Fibroblast of lung (primary cell): ENCODE results near the gene TRIM54. TPM values are rescaled to one million over a fixed set of nuclear protein-coding genes. Genes with fewer than 3 reads are reported as not detected.
"Not testable (repeated sequence)": the region's sequence is repeated elsewhere in the genome, so short reads cannot be mapped to it uniquely, and the experiment has no call there.

Experiments used
- DNase-seq, 2 donors: peaks; one replicate each; pipeline versions ENCODE4 v3.0.0 to v3.0.0-alpha.2; 2010; ENCODE audit warnings: low read depth in 2 of 2
- H2AFZ ChIP-seq: 2 replicates; pipeline ENCODE4 v1.5.1; 2012; ENCODE audit warnings: low read length, control low read depth, inconsistent platforms
- H3K27ac ChIP-seq: 2 replicates; pipeline ENCODE4 v1.5.1; 2011; ENCODE audit warnings: low read length, control low read depth; ENCODE audit not compliant: insufficient read depth
- H3K27me3 ChIP-seq: 2 replicates; pipeline ENCODE4 v1.5.1; 2011; ENCODE audit warnings: mild to moderate bottlenecking, low read length; ENCODE audit not compliant: control insufficient read depth, insufficient read depth
- H3K36me3 ChIP-seq: 2 replicates; pipeline ENCODE4 v1.5.1; 2011; ENCODE audit warnings: low read length; ENCODE audit not compliant: control insufficient read depth, insufficient read depth
- H3K4me1 ChIP-seq: 2 replicates; pipeline ENCODE4 v1.5.1; 2011; ENCODE audit warnings: low read length; ENCODE audit not compliant: control insufficient read depth, insufficient read depth; ENCODE audit errors: extremely low read depth
- H3K4me2 ChIP-seq: 2 replicates; pipeline ENCODE4 v1.5.1; 2011; ENCODE audit warnings: low read length, control low read depth; ENCODE audit not compliant: insufficient read depth; ENCODE audit errors: extremely low read depth
- H3K4me3 ChIP-seq, 4 experiments: fragments of 200-600 bp in 1 of 4; sonication (generic) in 1 of 4; replicated peaks in 1 of 4; 2 replicates each; pipeline ENCODE4 v1.5.1; 2011 to 2016; ENCODE audit warnings: low read length in 4 of 4, low read depth in 3 of 4, mild to moderate bottlenecking in 3 of 4, control low read depth in 2 of 4, inconsistent platforms in 1 of 4, mixed read lengths in 1 of 4; ENCODE audit not compliant: insufficient read depth in 1 of 4; ENCODE audit errors: control extremely low read depth in 1 of 4
- H3K79me2 ChIP-seq: 2 replicates; pipeline ENCODE4 v1.5.1; 2012; ENCODE audit warnings: mild to moderate bottlenecking, low read length, inconsistent platforms; ENCODE audit not compliant: control insufficient read depth, insufficient read depth
- H3K9ac ChIP-seq: 2 replicates; pipeline ENCODE4 v1.5.1; 2011; ENCODE audit warnings: mild to moderate bottlenecking, low read length, control low read depth; ENCODE audit not compliant: insufficient read depth
- H3K9me3 ChIP-seq: 2 replicates; pipeline ENCODE4 v1.5.1; 2012; ENCODE audit warnings: low read depth, low read length; ENCODE audit not compliant: control insufficient read depth, insufficient read depth
- H4K20me1 ChIP-seq: 2 replicates; pipeline ENCODE4 v1.5.1; 2011; ENCODE audit warnings: low read length; ENCODE audit not compliant: control insufficient read depth, insufficient read depth; ENCODE audit errors: extremely low read depth
- EZH2 ChIP-seq: IDR thresholded peaks from 2 replicates; pipeline ENCODE4 v1.5.1; 2012; ENCODE audit warnings: low read length, control low read depth, mild to moderate bottlenecking; ENCODE audit errors: missing control alignments
- polyA plus RNA-seq, 2 donors: library from polyadenylated mRNA; depleted of rRNA in 1 of 2; stranded (reverse) in 1 of 2; unstranded in 1 of 2; fragments of >200 nt; gene quantifications; 2 replicates each; pipeline ENCODE4 v1.2.1, GENCODE V29; 2011 to 2012; ENCODE audit warnings: missing spikeins in 1 of 2
- total RNA-seq: library from RNA; depleted of rRNA; stranded (reverse); fragments of >200 nt; gene quantifications from 2 replicates; pipeline ENCODE4 v1.2.1, GENCODE V29; 2014
- TF ChIP-seq, protein P1 (sequence below), 2 donors: IDR thresholded peaks in 1 of 2; conservative IDR thresholded peaks in 1 of 2; 1 replicate in 1 of 2; 2 replicates in 1 of 2; pipeline ENCODE4 v1.5.1; 2011 to 2012; ENCODE audit warnings: low read length in 2 of 2, control low read depth in 1 of 2, inconsistent platforms in 1 of 2, low read depth in 1 of 2, mild to moderate bottlenecking in 1 of 2

Gene TRIM54
- total and polyA plus RNA-seq, 2 donors (not counting 1 experiment from before 2014, with no cell fraction given) = 0.17 TPM; not detected in 1

DNA sequence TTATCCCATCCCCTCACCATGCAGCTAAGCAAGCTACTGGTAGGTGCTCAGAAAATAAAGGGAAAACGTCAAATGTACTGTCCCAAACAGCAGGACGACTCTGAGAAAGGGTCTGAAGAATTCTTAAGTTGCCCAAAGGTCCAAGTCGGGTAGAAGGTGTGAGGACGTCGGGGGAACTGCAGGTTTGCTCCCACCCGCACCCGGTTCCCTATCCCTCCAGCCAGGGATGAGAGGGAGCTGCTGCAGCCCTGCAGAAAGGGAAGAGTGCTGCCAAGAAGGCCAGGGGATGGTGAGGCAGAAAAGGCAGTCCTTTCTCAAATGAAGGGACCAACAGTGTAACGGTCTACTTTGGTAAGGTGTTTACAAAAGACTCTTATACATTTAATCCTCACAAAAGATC, 32.9 kb downstream of the TRIM54 start:
- H3K27ac ChIP-seq = no peak overlapping the region
- no peaks in the 10 kb centered on the region for H3K9me3 ChIP-seq
- no peak overlapping the region for H3K9ac ChIP-seq
- TF ChIP-seq EZH2 = no peak
- TF ChIP-seq, protein P1, sequence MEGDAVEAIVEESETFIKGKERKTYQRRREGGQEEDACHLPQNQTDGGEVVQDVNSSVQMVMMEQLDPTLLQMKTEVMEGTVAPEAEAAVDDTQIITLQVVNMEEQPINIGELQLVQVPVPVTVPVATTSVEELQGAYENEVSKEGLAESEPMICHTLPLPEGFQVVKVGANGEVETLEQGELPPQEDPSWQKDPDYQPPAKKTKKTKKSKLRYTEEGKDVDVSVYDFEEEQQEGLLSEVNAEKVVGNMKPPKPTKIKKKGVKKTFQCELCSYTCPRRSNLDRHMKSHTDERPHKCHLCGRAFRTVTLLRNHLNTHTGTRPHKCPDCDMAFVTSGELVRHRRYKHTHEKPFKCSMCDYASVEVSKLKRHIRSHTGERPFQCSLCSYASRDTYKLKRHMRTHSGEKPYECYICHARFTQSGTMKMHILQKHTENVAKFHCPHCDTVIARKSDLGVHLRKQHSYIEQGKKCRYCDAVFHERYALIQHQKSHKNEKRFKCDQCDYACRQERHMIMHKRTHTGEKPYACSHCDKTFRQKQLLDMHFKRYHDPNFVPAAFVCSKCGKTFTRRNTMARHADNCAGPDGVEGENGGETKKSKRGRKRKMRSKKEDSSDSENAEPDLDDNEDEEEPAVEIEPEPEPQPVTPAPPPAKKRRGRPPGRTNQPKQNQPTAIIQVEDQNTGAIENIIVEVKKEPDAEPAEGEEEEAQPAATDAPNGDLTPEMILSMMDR (conservative IDR thresholded peaks at IDR 0.05 in 1 of 2, IDR thresholded peaks at IDR 0.05 in 1 of 2; ENCODE audit: low read depth in 1 of 2, low read length in 2 of 2) = no peak
- no peaks in the 10 kb centered on the region for H4K20me1 ChIP-seq
- H3K36me3 ChIP-seq = peaks cover 2% of the 10 kb centered on the region
- no peak overlapping the region for H3K4me2 ChIP-seq
- no peak for DNase-seq
- no peaks in the 10 kb centered on the region for H3K4me1 ChIP-seq
- H3K79me2 ChIP-seq = no peaks in the 10 kb centered on the region
- no peak overlapping the region for H2AFZ ChIP-seq
- no peaks in the 10 kb centered on the region for H3K27me3 ChIP-seq
- H3K4me3 ChIP-seq = no peak overlapping the region

DNA sequence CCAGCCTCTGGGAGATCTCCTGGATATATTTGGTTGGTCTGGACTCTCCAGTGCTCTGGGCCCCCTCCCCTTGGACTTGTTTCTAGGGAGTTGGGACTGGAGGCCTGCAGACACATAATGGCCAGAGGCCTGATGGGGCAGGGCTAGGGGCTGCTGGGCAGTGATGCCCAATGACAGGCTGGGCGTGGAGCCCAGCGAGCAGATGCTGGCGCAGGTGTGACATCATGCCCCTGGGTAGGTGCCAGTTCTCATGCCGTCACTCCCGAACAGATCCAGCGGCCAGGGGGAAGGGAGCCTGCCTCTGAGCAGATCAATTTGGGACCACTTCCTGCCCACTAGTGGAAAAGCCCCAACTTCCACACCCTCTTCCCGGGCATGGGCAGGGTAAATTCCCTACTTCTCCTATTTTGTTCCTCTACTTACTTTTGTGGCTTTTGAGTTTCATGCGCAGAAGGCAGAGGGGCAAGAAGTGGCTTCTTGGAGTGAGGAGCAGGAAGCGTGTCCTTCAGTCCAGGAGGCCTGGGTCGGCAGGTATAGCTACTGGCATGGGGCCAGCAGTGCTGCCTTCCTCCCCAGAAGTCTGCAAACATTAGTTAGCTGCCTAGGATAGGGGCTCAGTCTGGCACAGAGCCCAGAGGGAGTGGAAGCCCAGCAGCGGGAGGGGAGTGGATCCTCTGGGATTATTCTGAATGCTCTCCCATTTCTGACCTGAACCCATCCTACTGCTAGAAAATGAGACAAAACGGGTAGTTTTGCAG, 34.6 kb downstream of the TRIM54 start:
- Histone ChIP-seq H3K4me2 (no peak overlapping the region), H2AFZ (no peak overlapping the region), H3K9me3 (no peaks in the 10 kb centered on the region), H3K4me1 (peaks cover 10% of the 10 kb centered on the region), H3K36me3 (peaks cover 2% of the 10 kb centered on the region), H3K4me3 (no peak overlapping the region), H3K27me3 (no peaks in the 10 kb centered on the region), H3K9ac (no peak overlapping the region), H3K27ac (no peak overlapping the region), H4K20me1 (no peaks in the 10 kb centered on the region), H3K79me2 (no peaks in the 10 kb centered on the region)
- DNase-seq = no peak
- TF ChIP-seq EZH2 = no peak
- TF ChIP-seq, protein P1 (conservative IDR thresholded peaks at IDR 0.05 in 1 of 2, IDR thresholded peaks at IDR 0.05 in 1 of 2; ENCODE audit: low read depth in 1 of 2, low read length in 2 of 2) = no peak

DNA sequence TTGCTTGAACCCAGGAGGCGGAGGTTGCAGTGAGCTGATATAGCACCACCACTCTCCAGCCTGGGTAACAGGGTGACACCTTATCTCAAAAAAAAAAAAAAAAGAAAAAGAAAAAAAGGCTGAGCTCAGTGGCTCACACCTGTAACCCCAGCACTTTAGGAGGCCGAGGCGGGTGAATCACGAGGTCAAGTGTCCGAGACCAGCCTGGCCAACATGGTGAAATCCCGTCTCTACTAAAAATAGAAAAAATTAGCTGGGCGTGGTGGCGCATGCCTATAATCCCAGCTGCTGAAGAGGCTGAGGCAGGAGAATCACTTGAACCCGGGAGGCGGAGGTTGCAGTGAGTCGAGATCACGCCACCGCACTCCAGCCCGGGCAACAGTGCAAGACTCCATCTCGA, 37.6 kb downstream of the TRIM54 start:
- H3K79me2 ChIP-seq, H4K20me1 ChIP-seq, DNase-seq, H3K27me3 ChIP-seq, H3K4me3 ChIP-seq, H3K36me3 ChIP-seq, H2AFZ ChIP-seq, H3K9me3 ChIP-seq, H3K27ac ChIP-seq, H3K9ac ChIP-seq, H3K4me2 ChIP-seq: not testable (repeated sequence)
- H3K4me1 ChIP-seq = peaks cover 15% of the 10 kb centered on the region
